ENCODE results near the gene CYP4F12.

The CYP4F12 gene

GRCh38 chr19:15629003-15629880 lies 43.6 kb upstream of the CYP4F12 start:
- WGBS (ENCODE audit: extremely low coverage, insufficient coverage, insufficient read length) = no CpG with 5 or more reads among the region's 25 CpGs
- Histone ChIP-seq H2AFZ (ENCODE audit: insufficient read depth, low read length, poor library complexity) (no peak overlapping the region), H3K79me1 (ENCODE audit: low read length) (no peaks in the 10 kb centered on the region), H2BK120ac (ENCODE audit: insufficient read depth, low read length, poor library complexity) (no peak overlapping the region), H3K4me2 (ENCODE audit: low read length) (no peak overlapping the region), H4K8ac (ENCODE audit: low read depth, low read length) (no peak overlapping the region), H3K4me1 (ENCODE audit: control insufficient read depth in 1 of 2, insufficient read depth in 2 of 2, low read length in 2 of 2) (no peaks in the 10 kb centered on the region), H3K27me3 (ENCODE audit: insufficient read depth, low read length) (no peaks in the 10 kb centered on the region), H2AK5ac (ENCODE audit: low read length) (no peak overlapping the region), H3K9ac (ENCODE audit: low read length) (no peak overlapping the region), H3K23ac (ENCODE audit: low read length) (no peak overlapping the region), H3K18ac (ENCODE audit: low read length) (no peak overlapping the region), H2BK12ac (ENCODE audit: low read length) (no peak overlapping the region), H3K27ac (ENCODE audit: low read depth, low read length) (no peak overlapping the region), H3K36me3 (ENCODE audit: control insufficient read depth in 1 of 2, insufficient read depth in 2 of 2, low read length in 2 of 2) (no peaks in the 10 kb centered on the region), H3K79me2 (ENCODE audit: control insufficient read depth, insufficient read depth, low read length, poor library complexity) (no peaks in the 10 kb centered on the region), H4K12ac (ENCODE audit: low read depth, low read length) (no peak overlapping the region), H3K4ac (ENCODE audit: low read depth, low read length) (no peak overlapping the region), H2BK5ac (ENCODE audit: low read depth, low read length, poor library complexity) (no peak overlapping the region), H3K4me3 (ENCODE audit: low read depth, low read length) (no peak overlapping the region), H4K91ac (ENCODE audit: low read depth, low read length) (no peak overlapping the region), H3K9me3 (ENCODE audit: insufficient read depth, low read depth, low read length) (peaks cover 12% of the 10 kb centered on the region), H3K14ac (ENCODE audit: low read length) (no peak overlapping the region)
- peak; percentile 64 to 85 for DNase-seq

GRCh38 chr19:15631817-15632216 lies 41.1 kb upstream of the CYP4F12 start:
- WGBS (ENCODE audit: extremely low coverage, insufficient coverage, insufficient read length) = no CpG with 5 or more reads among the region's 9 CpGs
- Histone ChIP-seq H2BK120ac (ENCODE audit: insufficient read depth, low read length, poor library complexity) (no peak overlapping the region), H4K12ac (ENCODE audit: low read depth, low read length) (no peak overlapping the region), H4K8ac (ENCODE audit: low read depth, low read length) (no peak overlapping the region), H3K4ac (ENCODE audit: low read depth, low read length) (no peak overlapping the region), H3K18ac (ENCODE audit: low read length) (no peak overlapping the region), H2AFZ (ENCODE audit: insufficient read depth, low read length, poor library complexity) (no peak overlapping the region), H3K9ac (ENCODE audit: low read length) (no peak overlapping the region), H3K4me1 (ENCODE audit: control insufficient read depth in 1 of 2, insufficient read depth in 2 of 2, low read length in 2 of 2) (no peaks in the 10 kb centered on the region), H3K4me3 (ENCODE audit: low read depth, low read length) (no peak overlapping the region), H3K9me3 (ENCODE audit: insufficient read depth, low read depth, low read length) (peaks cover 24% of the 10 kb centered on the region), H3K79me1 (ENCODE audit: low read length) (no peaks in the 10 kb centered on the region), H3K36me3 (ENCODE audit: control insufficient read depth in 1 of 2, insufficient read depth in 2 of 2, low read length in 2 of 2) (no peaks in the 10 kb centered on the region), H2BK12ac (ENCODE audit: low read length) (no peak overlapping the region), H2BK5ac (ENCODE audit: low read depth, low read length, poor library complexity) (no peak overlapping the region), H3K23ac (ENCODE audit: low read length) (no peak overlapping the region), H3K27me3 (ENCODE audit: insufficient read depth, low read length) (no peaks in the 10 kb centered on the region), H3K14ac (ENCODE audit: low read length) (no peak overlapping the region), H3K4me2 (ENCODE audit: low read length) (no peak overlapping the region), H2AK5ac (ENCODE audit: low read length) (no peak overlapping the region), H3K79me2 (ENCODE audit: control insufficient read depth, insufficient read depth, low read length, poor library complexity) (no peaks in the 10 kb centered on the region), H3K27ac (ENCODE audit: low read depth, low read length) (no peak overlapping the region), H4K91ac (ENCODE audit: low read depth, low read length) (no peak overlapping the region)
- DNase-seq = peak in 1 of 2 donors; percentile 26

GRCh38 chr19:15633082-15633835 lies 39.6 kb upstream of the CYP4F12 start:
- no peaks in the 10 kb centered on the region for H3K36me3 ChIP-seq (ENCODE audit: control insufficient read depth in 1 of 2, insufficient read depth in 2 of 2, low read length in 2 of 2)
- H4K8ac ChIP-seq (ENCODE audit: low read depth, low read length) = no peak overlapping the region
- no peak overlapping the region for H4K12ac ChIP-seq (ENCODE audit: low read depth, low read length)
- H3K4me3 ChIP-seq (ENCODE audit: low read depth, low read length) = no peak overlapping the region
- H2BK12ac ChIP-seq (ENCODE audit: low read length) = no peak overlapping the region
- WGBS (ENCODE audit: extremely low coverage, insufficient coverage, insufficient read length) = no CpG with 5 or more reads among the region's 5 CpGs
- H3K23ac ChIP-seq (ENCODE audit: low read length) = no peak overlapping the region
- no peak overlapping the region for H3K4me2 ChIP-seq (ENCODE audit: low read length)
- no peak overlapping the region for H3K27ac ChIP-seq (ENCODE audit: low read depth, low read length)
- H3K14ac ChIP-seq (ENCODE audit: low read length) = no peak overlapping the region
- no peak overlapping the region for H3K18ac ChIP-seq (ENCODE audit: low read length)
- no peaks in the 10 kb centered on the region for H3K27me3 ChIP-seq (ENCODE audit: insufficient read depth, low read length)
- H3K9me3 ChIP-seq (ENCODE audit: insufficient read depth, low read depth, low read length) = peaks cover 25% of the 10 kb centered on the region
- no peak overlapping the region for H2AK5ac ChIP-seq (ENCODE audit: low read length)
- H3K79me1 ChIP-seq (ENCODE audit: low read length) = no peaks in the 10 kb centered on the region
- no peak overlapping the region for H2BK5ac ChIP-seq (ENCODE audit: low read depth, low read length, poor library complexity)
- no peaks in the 10 kb centered on the region for H3K4me1 ChIP-seq (ENCODE audit: control insufficient read depth in 1 of 2, insufficient read depth in 2 of 2, low read length in 2 of 2)
- H4K91ac ChIP-seq (ENCODE audit: low read depth, low read length) = no peak overlapping the region
- no peak overlapping the region for H2AFZ ChIP-seq (ENCODE audit: insufficient read depth, low read length, poor library complexity)
- DNase-seq = no peak
- H3K9ac ChIP-seq (ENCODE audit: low read length) = no peak overlapping the region
- no peak overlapping the region for H3K4ac ChIP-seq (ENCODE audit: low read depth, low read length)
- H2BK120ac ChIP-seq (ENCODE audit: insufficient read depth, low read length, poor library complexity) = no peak overlapping the region
- H3K79me2 ChIP-seq (ENCODE audit: control insufficient read depth, insufficient read depth, low read length, poor library complexity) = no peaks in the 10 kb centered on the region

GRCh38 chr19:15634105-15634504 lies 38.8 kb upstream of the CYP4F12 start:
- Histone ChIP-seq H3K9me3 (ENCODE audit: insufficient read depth, low read depth, low read length) (peaks cover 19% of the 10 kb centered on the region), H4K8ac (ENCODE audit: low read depth, low read length) (no peak overlapping the region), H2AFZ (ENCODE audit: insufficient read depth, low read length, poor library complexity) (no peak overlapping the region), H2BK120ac (ENCODE audit: insufficient read depth, low read length, poor library complexity) (no peak overlapping the region), H4K12ac (ENCODE audit: low read depth, low read length) (no peak overlapping the region), H3K4me3 (ENCODE audit: low read depth, low read length) (no peak overlapping the region), H3K27me3 (ENCODE audit: insufficient read depth, low read length) (no peaks in the 10 kb centered on the region), H3K18ac (ENCODE audit: low read length) (no peak overlapping the region), H3K4me2 (ENCODE audit: low read length) (no peak overlapping the region), H3K36me3 (ENCODE audit: control insufficient read depth in 1 of 2, insufficient read depth in 2 of 2, low read length in 2 of 2) (no peaks in the 10 kb centered on the region), H3K9ac (ENCODE audit: low read length) (no peak overlapping the region), H3K4me1 (ENCODE audit: control insufficient read depth in 1 of 2, insufficient read depth in 2 of 2, low read length in 2 of 2) (no peaks in the 10 kb centered on the region), H3K79me2 (ENCODE audit: control insufficient read depth, insufficient read depth, low read length, poor library complexity) (no peaks in the 10 kb centered on the region), H4K91ac (ENCODE audit: low read depth, low read length) (no peak overlapping the region), H2AK5ac (ENCODE audit: low read length) (no peak overlapping the region), H3K14ac (ENCODE audit: low read length) (no peak overlapping the region), H3K79me1 (ENCODE audit: low read length) (no peaks in the 10 kb centered on the region), H2BK12ac (ENCODE audit: low read length) (no peak overlapping the region), H3K4ac (ENCODE audit: low read depth, low read length) (no peak overlapping the region), H2BK5ac (ENCODE audit: low read depth, low read length, poor library complexity) (no peak overlapping the region), H3K23ac (ENCODE audit: low read length) (no peak overlapping the region), H3K27ac (ENCODE audit: low read depth, low read length) (no peak overlapping the region)
- DNase-seq = no peak
- WGBS (ENCODE audit: extremely low coverage, insufficient coverage, insufficient read length) = no CpG with 5 or more reads among the region's 3 CpGs

All from trophoblast cell (in vitro differentiated cells and primary cell).